GM10248 (cell line): Measurements from ENCODE around the gene CCNI.
A peak's percentile ranks its signal among the peaks of the same experiment; 100 is the strongest.

Experiments
- CTCF ChIA-PET: fragments of 300-600 bp; sonication (Branson Sonifier 250); formaldehyde crosslinking; extraction: SDS; loops from one replicate; lab custom pipeline; 2021; ENCODE audit warnings: antibody characterized with exemption; lab: Yijun Ruan, JAX
- POLR2A ChIA-PET: fragments of 350-650 bp; sonication (Branson Sonifier 250); formaldehyde crosslinking; extraction: SDS; loops from one replicate; lab custom pipeline; 2020; ENCODE audit warnings: antibody characterized with exemption; lab: Yijun Ruan, JAX
- DNase-seq: peaks from one replicate; pipeline ENCODE4 v3.0.0; 2012; ENCODE audit errors: extremely low spot score
- TF ChIP-seq, protein P1 (sequence below): IDR thresholded peaks from 2 replicates; pipeline ENCODE4 v1.5.1; 2012; ENCODE audit warnings: mild to moderate bottlenecking, low read depth; ENCODE audit errors: extremely low read depth, missing control alignments, control extremely low read depth

The CCNI gene

GRCh38 chr4:77025643-77026321, 50.0 kb downstream of the CCNI start:
- CTCF ChIA-PET = interaction anchor here (0.9 to 1.2 kb wide), 3 partner anchors 11 to 70 kb away, joined by 3 to 6 read pairs (median 4); no protein-coding TSS in a partner anchor
- DNase-seq = peak; percentile 40
- POLR2A ChIA-PET = no interaction called here
- TF ChIP-seq, protein P1, sequence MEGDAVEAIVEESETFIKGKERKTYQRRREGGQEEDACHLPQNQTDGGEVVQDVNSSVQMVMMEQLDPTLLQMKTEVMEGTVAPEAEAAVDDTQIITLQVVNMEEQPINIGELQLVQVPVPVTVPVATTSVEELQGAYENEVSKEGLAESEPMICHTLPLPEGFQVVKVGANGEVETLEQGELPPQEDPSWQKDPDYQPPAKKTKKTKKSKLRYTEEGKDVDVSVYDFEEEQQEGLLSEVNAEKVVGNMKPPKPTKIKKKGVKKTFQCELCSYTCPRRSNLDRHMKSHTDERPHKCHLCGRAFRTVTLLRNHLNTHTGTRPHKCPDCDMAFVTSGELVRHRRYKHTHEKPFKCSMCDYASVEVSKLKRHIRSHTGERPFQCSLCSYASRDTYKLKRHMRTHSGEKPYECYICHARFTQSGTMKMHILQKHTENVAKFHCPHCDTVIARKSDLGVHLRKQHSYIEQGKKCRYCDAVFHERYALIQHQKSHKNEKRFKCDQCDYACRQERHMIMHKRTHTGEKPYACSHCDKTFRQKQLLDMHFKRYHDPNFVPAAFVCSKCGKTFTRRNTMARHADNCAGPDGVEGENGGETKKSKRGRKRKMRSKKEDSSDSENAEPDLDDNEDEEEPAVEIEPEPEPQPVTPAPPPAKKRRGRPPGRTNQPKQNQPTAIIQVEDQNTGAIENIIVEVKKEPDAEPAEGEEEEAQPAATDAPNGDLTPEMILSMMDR = no peak

GRCh38 chr4:77023920-77024319, 51.9 kb downstream of the CCNI start:
- DNase-seq = no peak
- TF ChIP-seq, protein P1 = no peak
- CTCF ChIA-PET = interaction anchor here (1.2 kb wide), 1 partner anchor 15 kb away, joined by 3 read pairs; no protein-coding TSS in a partner anchor
- POLR2A ChIA-PET = no interaction called here

DNA sequence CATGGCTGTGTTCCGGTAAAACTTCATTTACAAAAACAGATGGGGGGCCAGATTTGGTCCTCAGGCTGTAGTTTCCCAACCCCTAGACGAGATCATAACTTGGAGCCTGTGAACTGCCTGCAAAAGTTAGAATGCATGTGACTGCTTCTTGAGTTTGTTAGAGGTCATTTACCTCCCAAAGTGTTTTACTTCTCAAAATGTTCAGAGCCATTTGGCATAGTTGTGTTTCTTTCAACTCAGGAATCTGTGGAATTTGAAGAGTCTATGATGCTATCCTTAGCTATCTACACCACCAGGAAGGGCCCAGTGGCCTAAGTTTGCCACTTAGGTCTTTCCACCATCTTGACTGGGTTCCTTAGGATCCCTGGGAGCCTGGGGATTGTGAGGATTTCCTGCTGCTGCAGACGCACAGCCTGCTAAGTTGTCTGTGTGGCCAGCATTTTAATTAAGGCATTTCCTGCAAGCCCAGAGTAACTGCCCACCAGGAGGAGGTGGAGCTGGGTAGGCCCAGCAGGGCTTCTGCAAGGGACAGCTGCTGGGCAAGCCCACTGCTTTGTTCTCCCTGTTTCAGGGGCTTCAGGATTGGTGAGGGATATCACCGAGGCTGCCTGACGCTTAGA, 53.1 kb downstream of the CCNI start:
- TF ChIP-seq, protein P1 = no peak
- DNase-seq = no peak
- ChIA-PET CTCF (no interaction called here), POLR2A (no interaction called here)

- ChIA-PET CTCF (interaction anchor here (0.8 to 2.0 kb wide), 3 partner anchors 9 to 26 kb away, joined by 3 to 10 read pairs (median 6); no protein-coding TSS in a partner anchor), POLR2A (no interaction called here)
- TF ChIP-seq, protein P1 = no peak
- DNase-seq = no peak
Measured at GRCh38 chr4:77021614-77022089, 54.1 kb downstream of the CCNI start.

DNA sequence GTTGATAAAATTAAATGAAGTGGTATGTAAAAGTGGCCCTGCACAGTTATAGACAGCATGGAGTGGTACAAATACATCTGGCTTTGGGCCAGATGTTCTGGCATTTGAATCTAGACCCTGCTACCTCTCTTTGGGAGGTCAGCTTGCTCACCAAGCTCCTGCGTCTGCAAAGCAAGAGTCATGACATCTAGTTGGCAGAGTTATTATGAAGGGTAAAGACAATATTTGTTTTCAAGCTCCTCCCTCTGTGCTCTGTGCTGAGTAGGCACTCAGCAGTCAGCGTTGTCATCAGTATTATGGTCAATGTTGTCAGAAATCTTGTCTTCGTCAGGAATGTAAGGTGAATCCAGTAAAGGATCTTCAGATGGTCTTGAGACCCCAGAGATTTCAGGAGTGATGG, 55.8 kb downstream of the CCNI start:
- DNase-seq = no peak
- TF ChIP-seq, protein P1 = no peak
- POLR2A ChIA-PET = no interaction called here
- CTCF ChIA-PET = interaction anchor here (0.7 to 2.0 kb wide), 5 partner anchors 8 to 449 kb away, joined by 3 to 10 read pairs (median 3); no protein-coding TSS in a partner anchor

DNA sequence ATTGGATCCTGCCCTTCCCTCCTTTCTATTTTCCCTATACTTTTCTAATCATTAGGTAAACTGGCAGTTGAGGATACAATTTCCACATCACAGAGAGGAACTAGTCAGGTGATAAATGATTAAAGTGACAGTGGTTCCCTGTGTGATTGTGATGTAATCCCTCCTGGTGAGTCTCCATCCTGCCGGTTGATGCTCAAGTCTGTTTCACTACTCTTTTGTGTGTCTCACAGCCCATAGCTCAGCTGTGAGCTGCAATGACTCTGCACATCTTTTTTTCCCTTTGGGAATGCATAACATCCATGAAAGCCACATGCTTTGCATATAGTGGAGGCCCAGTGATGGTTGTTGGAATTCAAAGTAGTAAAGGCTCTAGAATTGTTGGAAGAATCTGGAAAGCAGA, 60.4 kb downstream of the CCNI start:
- CTCF ChIA-PET = interaction anchor here (1.0 to 1.8 kb wide), 2 partner anchors 9 to 21 kb away, joined by 3 to 6 read pairs; no protein-coding TSS in a partner anchor

More for the DNA sequence above, 60.4 kb downstream of the CCNI start:
- POLR2A ChIA-PET = no interaction called here
- no peak for DNase-seq
- TF ChIP-seq, protein P1 = no peak
